ENCODE measurements around the gene DYNLRB1.
A peak's percentile ranks its signal among the peaks of the same experiment; 100 is the strongest.

DYNLRB1 gene

GRCh38 chr20:34558320-34559218 lies 42.3 kb downstream of the DYNLRB1 start, which contains the start of gene MAP1LC3A:
Gene MAP1LC3A (plus strand): TSS chr20:34558718. CDS start chr20:34558869, 151 bp downstream.
- TF ChIP-seq CTCF (conservative IDR thresholded peaks at IDR 0.05) = no peak
- H3K27ac ChIP-seq = peak within 1 kb of the TSS; percentile 70

GRCh38 chr20:34559311-34560140 lies 43.3 kb downstream of the DYNLRB1 start:
- H3K27ac ChIP-seq = peak overlapping the region; percentile 70
- no peak for TF ChIP-seq CTCF (conservative IDR thresholded peaks at IDR 0.05)

GRCh38 chr20:34560141-34560523 lies 43.9 kb downstream of the DYNLRB1 start:
- H3K27ac ChIP-seq = no peak overlapping the region
- no peak for TF ChIP-seq CTCF (conservative IDR thresholded peaks at IDR 0.05)

- H3K27ac ChIP-seq = no peak overlapping the region
- TF ChIP-seq CTCF (conservative IDR thresholded peaks at IDR 0.05) = no peak
Measured at GRCh38 chr20:34560614-34561013, 44.4 kb downstream of the DYNLRB1 start.

- TF ChIP-seq CTCF (conservative IDR thresholded peaks at IDR 0.05) = no peak
Measured at GRCh38 chr20:34561661-34562060, 45.4 kb downstream of the DYNLRB1 start.

GRCh38 chr20:34562641-34563040 lies 46.4 kb downstream of the DYNLRB1 start:
- TF ChIP-seq CTCF (conservative IDR thresholded peaks at IDR 0.05) = peak; percentile 31; the same call in 1 of the 2 replicates
- H3K27ac ChIP-seq = no peak overlapping the region

More at GRCh38 chr20:34561661-34562060, 45.4 kb downstream of the DYNLRB1 start:
- no peak overlapping the region for H3K27ac ChIP-seq

GRCh38 chr20:34564833-34565232 lies 48.6 kb downstream of the DYNLRB1 start:
- TF ChIP-seq CTCF (conservative IDR thresholded peaks at IDR 0.05) = no peak
- H3K27ac ChIP-seq = no peak overlapping the region

All from VCaP (cell line).